Fibroblast of skin of left biceps (primary cell): ENCODE data around the gene GGT5.
"Not testable (repeated sequence)": the region's sequence is repeated elsewhere in the genome, so short reads cannot be mapped to it uniquely, and the experiment has no call there.

Experiments
- DNase-seq, 2 experiments: peaks; one replicate each; pipeline ENCODE4 v3.0.0-alpha.2; 2013; ENCODE audit warnings: low read depth in 2 of 2

GGT5 gene, protein sequence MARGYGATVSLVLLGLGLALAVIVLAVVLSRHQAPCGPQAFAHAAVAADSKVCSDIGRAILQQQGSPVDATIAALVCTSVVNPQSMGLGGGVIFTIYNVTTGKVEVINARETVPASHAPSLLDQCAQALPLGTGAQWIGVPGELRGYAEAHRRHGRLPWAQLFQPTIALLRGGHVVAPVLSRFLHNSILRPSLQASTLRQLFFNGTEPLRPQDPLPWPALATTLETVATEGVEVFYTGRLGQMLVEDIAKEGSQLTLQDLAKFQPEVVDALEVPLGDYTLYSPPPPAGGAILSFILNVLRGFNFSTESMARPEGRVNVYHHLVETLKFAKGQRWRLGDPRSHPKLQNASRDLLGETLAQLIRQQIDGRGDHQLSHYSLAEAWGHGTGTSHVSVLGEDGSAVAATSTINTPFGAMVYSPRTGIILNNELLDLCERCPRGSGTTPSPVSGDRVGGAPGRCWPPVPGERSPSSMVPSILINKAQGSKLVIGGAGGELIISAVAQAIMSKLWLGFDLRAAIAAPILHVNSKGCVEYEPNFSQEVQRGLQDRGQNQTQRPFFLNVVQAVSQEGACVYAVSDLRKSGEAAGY

GRCh38 chr22:24245030-24245431 lies at the start of gene GGT5:
Gene GGT5, minus strand, starts transcription at chr22:24245082. Its CDS starts 357 bp downstream, at chr22:24244725.
- DNase-seq = not testable (repeated sequence)

- DNase-seq = not testable (repeated sequence)
Measured at GRCh38 chr22:24292202-24292830, 47.4 kb upstream of the GGT5 start.

DNA sequence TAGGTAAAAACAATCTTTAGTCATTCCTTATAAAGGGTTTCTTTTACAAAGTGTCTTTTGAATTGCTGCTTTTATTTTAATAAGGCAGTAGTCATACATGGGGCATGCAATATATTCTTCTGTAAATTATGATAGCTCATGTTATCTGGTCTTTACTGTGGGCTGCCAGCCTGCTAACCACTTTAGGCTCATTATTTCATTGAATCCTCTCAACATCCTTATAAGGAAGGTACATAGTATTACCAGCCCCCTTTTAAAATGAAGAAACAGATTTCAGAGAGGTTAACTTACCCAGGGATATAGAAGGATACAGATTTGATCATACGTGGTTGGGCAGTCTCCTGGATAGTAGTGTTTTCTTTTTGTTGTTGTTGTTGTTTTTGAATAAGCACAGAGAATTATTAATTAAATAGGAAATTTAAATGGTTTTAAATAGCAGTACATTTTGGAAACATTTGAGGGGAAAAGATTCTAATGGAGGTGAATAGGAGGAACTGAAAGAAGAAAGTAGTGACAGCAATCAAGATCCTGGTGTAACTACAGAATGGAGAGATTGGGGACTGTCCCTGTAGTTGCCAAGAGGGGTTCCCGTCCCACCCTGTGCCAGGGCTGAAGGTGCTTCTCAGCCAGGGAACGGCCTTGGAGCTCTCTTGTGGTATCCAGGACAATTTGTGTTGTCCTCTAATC lies 46.8 kb upstream of the GGT5 start:
- no peak for DNase-seq

DNA sequence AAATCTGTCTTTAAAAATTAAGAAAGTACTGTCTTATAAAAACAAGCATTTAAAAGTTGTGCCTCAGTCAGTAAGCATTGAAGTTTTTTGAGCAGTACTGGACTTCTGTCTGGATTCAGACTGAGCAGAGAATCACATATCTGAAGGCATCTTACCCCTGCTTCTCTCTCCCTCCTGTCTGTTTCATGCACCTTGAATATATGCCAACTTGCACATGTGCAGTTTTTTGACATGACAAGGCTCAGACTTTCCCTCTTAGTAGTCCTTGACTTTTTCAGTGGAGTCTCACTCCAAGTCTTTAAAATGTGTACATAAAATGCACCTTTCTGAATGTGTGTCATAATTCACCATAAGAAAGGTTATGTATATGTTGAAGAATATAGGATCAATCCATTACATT lies 45.6 kb upstream of the GGT5 start:
- DNase-seq = no peak

GRCh38 chr22:24289741-24290163 lies 44.9 kb upstream of the GGT5 start:
- DNase-seq = no peak

DNA sequence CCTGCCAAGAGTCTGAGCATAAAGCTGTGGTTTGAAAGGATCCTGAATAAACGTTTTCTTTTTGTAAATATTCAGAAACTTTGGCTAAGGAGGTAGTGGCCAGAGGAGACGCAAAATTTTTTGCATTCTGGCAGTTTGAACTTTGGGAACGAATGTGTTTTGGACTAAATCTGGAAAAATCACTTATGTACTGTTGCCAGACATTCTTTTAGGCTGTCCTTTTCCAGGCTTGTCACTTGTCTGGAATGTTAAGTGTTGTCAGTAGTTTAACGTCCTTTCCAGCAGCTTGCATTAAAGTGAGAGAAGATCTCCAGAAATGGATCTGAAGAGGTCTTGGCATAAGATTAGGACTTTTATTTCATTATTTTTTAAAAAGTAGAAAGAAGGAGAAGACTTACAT lies 44.2 kb upstream of the GGT5 start:
- DNase-seq = peak; percentile 88 to 89

DNA sequence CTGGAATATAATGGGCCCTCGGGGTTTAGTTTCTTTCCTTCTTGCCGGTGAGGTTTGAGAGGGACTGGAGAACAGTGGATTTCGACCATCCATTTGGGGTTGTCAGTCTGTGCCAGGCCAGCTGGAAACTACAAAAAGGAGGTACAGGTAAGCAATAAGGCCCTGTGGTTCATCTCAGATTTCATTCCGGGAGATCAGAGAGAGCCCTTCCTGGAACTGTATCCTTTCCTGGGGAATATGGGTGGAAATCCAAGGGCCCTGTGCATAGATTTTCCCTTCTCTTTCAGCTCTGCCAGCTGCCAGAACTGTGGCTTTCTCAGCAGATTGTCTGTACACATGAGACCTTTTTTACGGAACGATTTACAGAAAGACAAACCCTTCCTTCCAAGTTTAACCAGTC lies 42.9 kb upstream of the GGT5 start:
- DNase-seq = not testable (repeated sequence)

DNA sequence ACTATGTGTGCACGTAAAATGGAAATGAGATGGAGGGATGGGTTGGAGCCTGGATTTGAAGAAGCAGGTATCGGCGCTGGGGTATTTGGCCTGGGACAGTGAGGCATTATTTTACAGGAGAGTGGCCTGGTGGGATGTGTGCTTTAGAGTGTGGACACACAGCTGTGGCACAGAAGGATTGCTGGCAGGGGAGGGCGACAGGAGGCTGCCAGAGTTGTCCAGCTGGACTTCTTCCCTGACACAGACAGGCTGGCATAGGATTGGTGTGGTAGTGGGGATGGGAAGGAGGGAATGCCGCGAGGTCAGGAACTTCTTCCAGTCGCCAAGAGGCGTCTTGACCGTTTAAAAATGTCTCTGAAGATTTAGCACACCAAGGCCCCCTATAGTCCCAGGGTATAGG lies 42.3 kb upstream of the GGT5 start:
- not testable (repeated sequence) for DNase-seq

- DNase-seq = peak; percentile 49 to 52
Measured at GRCh38 chr22:24285245-24285644, 40.4 kb upstream of the GGT5 start.

- no peak for DNase-seq
Measured at GRCh38 chr22:24284747-24285203, 39.9 kb upstream of the GGT5 start.

- DNase-seq = no peak
Measured at GRCh38 chr22:24282401-24282800, 37.5 kb upstream of the GGT5 start.

DNA sequence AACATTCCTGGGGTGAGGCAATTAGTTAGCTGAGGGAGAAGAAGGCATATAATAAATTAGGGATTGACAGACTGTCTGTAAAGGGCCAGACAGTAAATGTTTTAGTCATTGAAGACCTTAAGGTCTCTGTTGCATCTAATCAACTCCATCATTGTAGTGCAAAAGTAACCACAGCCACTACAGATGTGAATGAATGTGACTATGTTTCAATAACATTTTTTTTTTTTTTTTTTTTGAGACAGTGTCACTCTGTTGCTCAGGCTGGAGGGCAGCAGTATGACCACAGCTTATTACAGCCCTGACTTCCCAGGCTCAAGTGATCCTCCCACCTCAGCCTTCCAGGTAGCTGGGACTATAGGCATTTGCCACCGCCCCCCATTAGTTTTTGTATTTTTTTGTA lies 35.5 kb upstream of the GGT5 start:
- not testable (repeated sequence) for DNase-seq

DNA sequence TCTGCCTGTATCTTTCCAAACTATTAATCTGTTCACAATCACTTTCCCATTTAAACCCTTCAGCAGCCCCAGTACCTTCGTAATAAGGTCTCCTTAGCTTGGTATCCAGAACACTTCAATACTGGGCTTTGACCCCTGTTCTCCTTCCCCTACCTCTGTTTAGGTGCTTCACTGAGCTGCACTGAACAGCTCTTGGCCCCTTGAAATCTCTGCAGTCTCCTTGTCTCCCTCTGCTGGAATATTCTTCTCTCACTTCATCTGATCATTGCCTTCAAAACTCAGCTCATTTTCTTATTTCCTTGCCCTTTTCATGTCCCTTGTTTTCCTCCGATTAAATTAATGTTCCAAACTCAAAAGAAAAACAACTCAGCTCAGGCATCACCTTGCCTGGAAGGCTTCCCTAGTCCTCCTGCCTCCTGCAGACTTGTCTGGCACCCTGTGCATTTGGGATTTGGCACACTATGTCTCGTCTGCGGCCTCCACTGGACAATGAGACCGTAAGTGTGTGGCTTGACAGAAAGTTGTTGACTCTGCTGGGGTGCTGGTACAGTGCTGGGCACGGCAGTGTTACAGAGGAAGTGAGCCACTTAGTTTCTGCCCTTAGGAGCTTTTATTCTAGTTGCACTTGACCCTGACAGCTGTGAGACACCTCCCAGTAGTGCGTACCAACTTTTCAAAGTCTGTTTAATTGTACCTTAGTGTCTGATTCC lies 30.0 kb upstream of the GGT5 start:
- not testable (repeated sequence) for DNase-seq

GRCh38 chr22:24273906-24274305 lies 29.0 kb upstream of the GGT5 start:
- not testable (repeated sequence) for DNase-seq

GRCh38 chr22:24273031-24273430 lies 28.1 kb upstream of the GGT5 start:
- DNase-seq = not testable (repeated sequence)

- DNase-seq = no peak
Measured at GRCh38 chr22:24271386-24271854, 26.5 kb upstream of the GGT5 start.

DNA sequence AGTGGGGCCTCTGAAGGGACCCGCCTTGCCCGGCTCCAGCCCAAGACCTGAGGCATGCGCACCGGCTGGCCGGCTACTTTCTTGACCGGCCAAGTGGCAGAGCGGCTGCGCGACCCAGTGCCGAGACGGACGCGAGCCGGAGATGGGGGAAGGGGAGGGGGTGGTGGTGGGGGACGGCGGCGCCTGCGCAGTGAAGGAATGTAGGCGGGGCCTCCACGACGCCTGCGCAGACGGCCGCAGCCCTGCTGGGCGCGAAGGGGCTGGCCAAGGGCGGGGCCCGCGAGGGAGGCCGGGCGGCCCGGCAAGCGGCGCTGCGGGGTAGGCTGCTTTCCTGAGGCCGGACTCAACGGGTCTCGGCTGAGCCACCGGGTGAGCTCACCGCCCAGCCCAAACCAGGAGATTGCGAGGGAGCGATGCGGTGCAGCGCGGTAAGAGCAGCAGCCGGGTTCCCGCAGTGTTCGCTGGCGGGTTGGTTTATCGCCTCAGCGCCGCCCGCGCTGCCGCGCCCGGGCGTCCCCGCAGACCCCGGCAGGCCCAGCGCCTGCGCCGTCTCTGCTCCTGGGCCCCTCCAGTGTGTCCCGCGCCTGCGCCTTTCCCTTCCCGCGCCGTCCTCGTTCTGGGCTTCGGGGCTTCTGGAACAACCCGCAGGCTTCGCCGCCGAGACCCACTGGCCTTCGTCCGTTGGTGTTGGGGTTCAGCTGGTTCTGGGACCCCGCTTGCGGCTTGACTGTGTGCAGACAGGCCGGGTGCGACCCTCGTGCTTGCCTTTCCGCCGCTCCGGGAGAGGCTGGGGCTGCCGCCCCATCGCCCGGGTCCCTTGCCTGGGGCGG lies 25.9 kb upstream of the GGT5 start, which contains the start of gene SPECC1L:
Gene SPECC1L (plus strand): TSS at position 276 of the 830 bp plus-strand sequence. CDS start 31,401 bp downstream, outside the sequence.
- DNase-seq = peak; percentile 78 to 82

GRCh38 chr22:24266495-24266894 lies 21.6 kb upstream of the GGT5 start:
- DNase-seq = not testable (repeated sequence)

DNA sequence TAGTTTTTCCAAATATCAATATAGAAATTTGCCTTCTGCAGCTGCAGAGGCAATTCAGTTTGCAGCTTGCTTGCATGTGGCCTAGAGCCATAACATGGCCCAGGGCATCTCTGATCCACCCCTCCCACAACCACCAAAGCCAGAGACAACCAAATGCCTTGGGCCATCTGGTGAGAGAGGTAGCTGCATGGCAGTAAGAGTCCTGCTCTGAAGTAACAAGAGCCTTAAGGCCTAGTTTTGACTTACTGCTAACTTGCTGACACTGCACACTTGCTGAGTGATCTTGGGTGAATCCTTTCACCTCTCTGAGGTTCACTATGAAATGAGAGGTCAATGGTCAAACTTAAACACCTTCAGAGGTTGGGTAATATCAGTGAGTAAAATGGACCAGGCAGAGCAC lies 20.9 kb upstream of the GGT5 start:
- DNase-seq = no peak

- not testable (repeated sequence) for DNase-seq
Measured at GRCh38 chr22:24264329-24264896, 19.5 kb upstream of the GGT5 start.
